BLaER1 treated with 17β-estradiol and CSF1 and Interleukin-3, amounts not matched to agents 10 nM and 100 nM (cell line): Measurements from ENCODE around the gene ZNF280C.
A peak's percentile ranks its signal among the peaks of the same experiment; 100 is the strongest.

ENCODE experiments used
- H3K27ac ChIP-seq, 11 experiments: shearing (Covaris generic); formaldehyde crosslinking; 2 replicates each; pipeline ENCODE4 v1.8.1; 2022
- H3K27me3 ChIP-seq, 11 experiments: shearing (Covaris generic); formaldehyde crosslinking; 2 replicates each; pipeline ENCODE4 v1.8.1; 2022
- H3K36me3 ChIP-seq, 11 experiments: shearing (Covaris generic); formaldehyde crosslinking; 2 replicates each; pipeline ENCODE4 v1.8.1; 2022
- H3K4me1 ChIP-seq, 10 experiments: shearing (Covaris generic); formaldehyde crosslinking; 2 replicates each; pipeline ENCODE4 v1.8.1; 2022
- H3K4me2 ChIP-seq, 11 experiments: shearing (Covaris generic); formaldehyde crosslinking; 2 replicates each; pipeline ENCODE4 v1.8.1; 2022
- H3K4me3 ChIP-seq, 10 experiments: shearing (Covaris generic); formaldehyde crosslinking; 2 replicates each; pipeline ENCODE4 v1.8.1; 2022
- H3K9ac ChIP-seq, 11 experiments: shearing (Covaris generic); formaldehyde crosslinking; 2 replicates each; pipeline ENCODE4 v1.8.1; 2022
- H3K9me3 ChIP-seq, 11 experiments: shearing (Covaris generic); formaldehyde crosslinking; replicated peaks in 1 of 11; 2 replicates each; pipeline ENCODE4 v1.8.1; 2022
- H4K20me1 ChIP-seq, 11 experiments: shearing (Covaris generic); formaldehyde crosslinking; 2 replicates each; pipeline ENCODE4 v1.8.1; 2022
- Cebpa-rat ChIP-seq, 11 experiments: shearing (Covaris generic); IDR thresholded peaks; 2 replicates each; pipeline ENCODE4 v1.8.1; 2022

Gene ZNF280C, protein sequence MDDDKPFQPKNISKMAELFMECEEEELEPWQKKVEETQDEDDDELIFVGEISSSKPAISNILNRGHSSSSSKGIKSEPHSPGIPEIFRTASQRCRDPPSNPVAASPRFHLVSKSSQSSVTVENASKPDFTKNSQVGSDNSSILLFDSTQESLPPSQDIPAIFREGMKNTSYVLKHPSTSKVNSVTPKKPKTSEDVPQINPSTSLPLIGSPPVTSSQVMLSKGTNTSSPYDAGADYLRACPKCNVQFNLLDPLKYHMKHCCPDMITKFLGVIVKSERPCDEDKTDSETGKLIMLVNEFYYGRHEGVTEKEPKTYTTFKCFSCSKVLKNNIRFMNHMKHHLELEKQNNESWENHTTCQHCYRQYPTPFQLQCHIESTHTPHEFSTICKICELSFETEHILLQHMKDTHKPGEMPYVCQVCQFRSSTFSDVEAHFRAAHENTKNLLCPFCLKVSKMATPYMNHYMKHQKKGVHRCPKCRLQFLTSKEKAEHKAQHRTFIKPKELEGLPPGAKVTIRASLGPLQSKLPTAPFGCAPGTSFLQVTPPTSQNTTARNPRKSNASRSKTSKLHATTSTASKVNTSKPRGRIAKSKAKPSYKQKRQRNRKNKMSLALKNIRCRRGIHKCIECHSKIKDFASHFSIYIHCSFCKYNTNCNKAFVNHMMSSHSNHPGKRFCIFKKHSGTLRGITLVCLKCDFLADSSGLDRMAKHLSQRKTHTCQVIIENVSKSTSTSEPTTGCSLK

DNA sequence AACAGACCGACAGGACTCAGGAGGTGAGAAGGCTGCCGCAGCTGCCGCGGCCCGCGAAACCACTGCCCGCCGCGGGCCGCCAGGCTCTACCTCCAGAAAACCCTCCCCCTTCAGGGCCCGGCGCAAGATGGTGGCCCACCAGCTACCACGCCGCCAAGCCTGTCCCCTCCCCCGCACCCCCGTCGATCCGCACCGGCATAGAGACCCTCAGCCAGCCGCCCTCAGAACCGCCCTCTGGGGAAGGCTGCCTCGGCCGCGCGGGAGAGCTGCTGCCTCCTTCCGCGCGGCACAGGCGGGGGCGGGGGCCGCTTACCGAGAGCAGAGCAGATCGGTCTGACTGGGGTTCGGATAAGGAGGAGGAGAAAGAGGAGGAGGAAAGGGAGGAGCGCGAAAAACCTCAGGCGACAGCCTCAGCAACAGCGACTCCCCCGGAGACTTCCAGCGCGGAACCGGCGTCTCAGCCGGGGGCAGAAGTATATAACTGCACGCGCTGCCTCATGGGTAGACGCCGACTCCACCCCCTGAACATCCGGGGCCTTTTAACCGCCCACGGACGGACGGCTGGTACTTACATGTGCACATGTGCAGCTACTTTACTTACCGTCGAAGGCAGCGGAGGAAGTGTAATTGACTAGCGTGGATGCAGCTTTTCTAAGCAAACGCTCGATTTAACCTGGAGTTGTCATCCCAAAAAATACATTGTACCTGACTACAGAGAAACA is at the start of gene ZNF280C:
TSS of gene ZNF280C (minus strand) at position 451 of the 722 bp plus-strand sequence. CDS start 8,450 bp downstream, outside the sequence.
- Histone ChIP-seq H3K4me2 (peak within 1 kb of the TSS; percentile 41 to 71 (median 67)), H3K9me3 (peaks cover 12 to 28% (median 17%) of the 10 kb centered on the region in 11 experiments; a peak in 21 of 22 replicates), H3K36me3 (no peaks in the 10 kb centered on the region), H3K27ac (peak within 1 kb of the TSS; percentile 44 to 90 (median 86); a peak in 21 of 22 replicates), H3K9ac (peak within 1 kb of the TSS; percentile 79 to 89 (median 85)), H3K4me1 (peaks cover 0 to 12% (median 4%) of the 10 kb centered on the region in 10 experiments; a peak in 8 of 20 replicates), H3K4me3 (peak within 1 kb of the TSS; percentile 61 to 78 (median 71)), H4K20me1 (0 out of 22 replicates have a peak, but pooled peaks cover 0 to 4% (median 0%) of the 10 kb centered on the region in 11 experiments), H3K27me3 (peaks cover 60 to 93% (median 84%) of the 10 kb centered on the region in 11 experiments)
- no peak for TF ChIP-seq Cebpa-rat (IDR thresholded peaks at IDR 0.05)

DNA sequence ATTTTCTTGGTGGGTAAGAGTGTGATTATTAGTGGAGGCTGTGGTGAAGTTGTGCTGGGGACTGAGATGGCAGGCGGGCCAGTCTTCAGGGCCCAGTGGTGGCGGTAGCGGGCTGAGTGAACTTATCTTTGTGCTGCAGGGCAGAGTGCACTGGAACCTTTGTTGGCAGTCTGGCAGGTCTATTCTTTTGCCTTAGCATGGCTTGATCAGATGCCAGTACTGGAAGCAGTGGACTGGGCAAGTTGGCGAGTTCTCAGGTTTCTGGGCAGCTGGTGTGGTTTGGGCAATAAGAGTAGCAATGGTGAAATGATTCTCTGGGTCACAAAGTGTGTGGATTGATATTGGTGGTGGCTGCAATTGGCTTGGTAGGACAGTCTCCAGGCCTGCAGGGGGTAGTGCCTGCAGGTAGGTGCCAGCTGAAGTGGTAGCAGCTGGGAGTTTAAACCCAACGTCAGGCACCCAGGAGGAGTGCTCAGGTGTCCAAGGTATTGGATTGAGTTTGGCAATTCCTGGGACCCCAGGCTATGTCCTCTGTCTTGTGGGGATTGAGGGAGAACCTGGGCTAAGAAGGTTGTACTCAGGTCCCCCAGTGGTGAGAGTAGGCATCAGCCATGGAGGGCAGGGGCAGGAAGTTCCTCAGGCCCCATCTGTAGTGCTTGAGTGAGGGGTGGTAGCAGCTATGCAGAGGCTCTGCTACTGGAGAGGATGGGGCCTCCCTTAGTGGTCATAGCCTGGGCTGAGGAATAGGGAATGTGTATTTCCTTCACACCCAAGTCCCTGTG is 36.1 kb upstream of the ZNF280C start:
- Histone ChIP-seq H3K36me3 (no peaks in the 10 kb centered on the region), H3K4me2 (no peak overlapping the region), H4K20me1 (peaks cover 0 to 3% (median 0%) of the 10 kb centered on the region in 11 experiments; a peak in 1 of 22 replicates), H3K9ac (no peak overlapping the region), H3K4me3 (no peak overlapping the region), H3K4me1 (no peaks in the 10 kb centered on the region), H3K27me3 (peaks cover 23 to 80% (median 55%) of the 10 kb centered on the region in 11 experiments; a peak in 21 of 22 replicates), H3K27ac (no peak overlapping the region), H3K9me3 (peaks cover 0 to 15% (median 8%) of the 10 kb centered on the region in 11 experiments; a peak in 10 of 22 replicates)
- no peak for TF ChIP-seq Cebpa-rat (IDR thresholded peaks at IDR 0.05)

- Histone ChIP-seq H3K27me3 (peaks cover 38 to 85% (median 59%) of the 10 kb centered on the region in 11 experiments), H3K27ac (no peak overlapping the region), H3K9me3 (peaks cover 0 to 8% (median 5%) of the 10 kb centered on the region in 11 experiments; a peak in 6 of 22 replicates), H3K36me3 (no peaks in the 10 kb centered on the region), H3K9ac (no peak overlapping the region), H3K4me2 (no peak overlapping the region), H3K4me1 (no peaks in the 10 kb centered on the region), H3K4me3 (no peak overlapping the region), H4K20me1 (peaks cover 0 to 7% (median 0%) of the 10 kb centered on the region in 11 experiments; a peak in 2 of 22 replicates)
- no peak for TF ChIP-seq Cebpa-rat (IDR thresholded peaks at IDR 0.05)
Observed at GRCh38 chrX:130301977-130302376, 33.3 kb upstream of the ZNF280C start.

- H4K20me1 ChIP-seq = peaks cover 0 to 7% (median 0%) of the 10 kb centered on the region in 11 experiments; a peak in 2 of 22 replicates
- no peak for TF ChIP-seq Cebpa-rat (IDR thresholded peaks at IDR 0.05)
- no peaks in the 10 kb centered on the region; a peak in 1 of 20 replicates for H3K4me1 ChIP-seq
- H3K27me3 ChIP-seq = peaks cover 38 to 85% (median 59%) of the 10 kb centered on the region in 11 experiments
- H3K9ac ChIP-seq = no peak overlapping the region
- H3K4me2 ChIP-seq = no peak overlapping the region
- no peak overlapping the region for H3K4me3 ChIP-seq
- no peaks in the 10 kb centered on the region for H3K36me3 ChIP-seq
- H3K27ac ChIP-seq = no peak overlapping the region
- peaks cover 0 to 8% (median 5%) of the 10 kb centered on the region in 11 experiments; a peak in 6 of 22 replicates for H3K9me3 ChIP-seq
Observed at GRCh38 chrX:130301405-130301804, 32.7 kb upstream of the ZNF280C start.

GRCh38 chrX:130300010-130300282 is 31.2 kb upstream of the ZNF280C start:
- no peak for TF ChIP-seq Cebpa-rat (IDR thresholded peaks at IDR 0.05)
- H3K9ac ChIP-seq = no peak overlapping the region
- H3K27me3 ChIP-seq = peaks cover 43 to 85% (median 61%) of the 10 kb centered on the region in 11 experiments
- no peak overlapping the region for H3K4me2 ChIP-seq
- no peaks in the 10 kb centered on the region for H3K36me3 ChIP-seq
- peaks cover 0 to 7% (median 0%) of the 10 kb centered on the region in 11 experiments; a peak in 2 of 22 replicates for H4K20me1 ChIP-seq
- H3K27ac ChIP-seq = no peak overlapping the region
- no peak overlapping the region for H3K4me3 ChIP-seq
- H3K9me3 ChIP-seq = peaks cover 0 to 8% (median 5%) of the 10 kb centered on the region in 11 experiments; a peak in 6 of 22 replicates
- H3K4me1 ChIP-seq = no peaks in the 10 kb centered on the region; a peak in 1 of 20 replicates

DNA sequence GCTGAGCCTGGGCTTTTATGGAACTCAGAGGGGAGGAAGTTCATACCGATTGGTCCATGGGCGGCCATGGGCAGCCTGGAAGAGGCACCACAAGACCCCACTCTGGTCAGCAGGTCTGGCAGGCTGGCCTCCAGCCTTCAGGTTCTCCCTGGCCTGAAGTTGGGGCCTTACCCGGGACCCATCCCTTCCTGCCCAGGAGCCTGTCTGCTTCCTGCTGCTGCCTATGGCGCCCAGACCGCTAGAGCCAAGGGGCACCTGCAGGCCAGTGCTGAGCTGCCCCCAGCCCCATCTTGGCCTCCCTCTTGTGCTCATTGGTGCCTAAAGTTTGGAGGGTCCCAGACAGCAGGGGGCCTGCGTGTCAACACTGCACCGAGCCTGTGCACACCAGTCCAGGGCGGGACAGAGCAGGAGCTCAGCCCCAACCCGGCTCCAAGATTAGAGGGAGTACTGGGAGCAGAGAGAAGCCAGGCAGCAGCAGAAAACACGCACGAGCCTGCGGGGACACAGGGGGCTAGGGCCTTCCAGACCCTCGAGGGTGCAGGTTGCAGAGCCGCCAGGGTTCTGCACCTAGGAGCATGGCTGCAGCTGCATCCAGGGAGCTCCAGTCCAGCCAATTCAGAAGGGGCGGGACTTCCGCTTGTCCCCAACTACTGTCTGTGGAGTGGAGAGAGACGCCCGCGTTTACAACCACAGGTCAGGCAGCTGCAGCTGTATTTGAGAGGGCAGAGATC is 30.7 kb upstream of the ZNF280C start:
- Histone ChIP-seq H3K27me3 (peaks cover 48 to 85% (median 61%) of the 10 kb centered on the region in 11 experiments), H3K4me2 (no peak overlapping the region), H3K36me3 (no peaks in the 10 kb centered on the region), H3K9ac (no peak overlapping the region), H3K9me3 (peaks cover 0 to 8% (median 5%) of the 10 kb centered on the region in 11 experiments; a peak in 6 of 22 replicates), H4K20me1 (peaks cover 0 to 7% (median 0%) of the 10 kb centered on the region in 11 experiments; a peak in 2 of 22 replicates), H3K4me3 (no peak overlapping the region), H3K4me1 (no peaks in the 10 kb centered on the region; a peak in 1 of 20 replicates), H3K27ac (no peak overlapping the region)
- TF ChIP-seq Cebpa-rat (IDR thresholded peaks at IDR 0.05) = no peak

GRCh38 chrX:130296743-130297142 is 28.0 kb upstream of the ZNF280C start:
- Histone ChIP-seq H3K9ac (no peak overlapping the region), H3K4me1 (no peaks in the 10 kb centered on the region; a peak in 1 of 20 replicates), H3K27me3 (peaks cover 74 to 96% (median 82%) of the 10 kb centered on the region in 11 experiments), H4K20me1 (peaks cover 0 to 7% (median 0%) of the 10 kb centered on the region in 11 experiments; a peak in 2 of 22 replicates), H3K9me3 (peaks cover 4 to 21% (median 9%) of the 10 kb centered on the region in 11 experiments; a peak in 20 of 22 replicates), H3K4me2 (no peak overlapping the region), H3K4me3 (no peak overlapping the region), H3K36me3 (no peaks in the 10 kb centered on the region), H3K27ac (no peak overlapping the region)
- no peak for TF ChIP-seq Cebpa-rat (IDR thresholded peaks at IDR 0.05)
